CD4-positive, alpha-beta memory T cell (primary cell): ENCODE measurements around the gene ZKSCAN4. TPM values are rescaled to one million over a fixed set of nuclear protein-coding genes. Genes with fewer than 3 reads are reported as not detected.
A peak's percentile ranks its signal among the peaks of the same experiment; 100 is the strongest.

ENCODE experiments used
- CTCF ChIA-PET: fragments of 350-600 bp; sonication (Branson Sonifier 250); formaldehyde crosslinking; loops from one replicate; lab custom pipeline; 2021; ENCODE audit warnings: inconsistent platforms; ENCODE audit not compliant: partially characterized antibody; lab: Charles Lee
- POLR2A ChIA-PET: fragments of 350-600 bp; sonication (Branson Sonifier 250); formaldehyde crosslinking; loops from one replicate; lab custom pipeline; 2021; ENCODE audit not compliant: partially characterized antibody; lab: Charles Lee
- DNase-seq, 5 donors: peaks; one replicate each; pipeline versions ENCODE4 v3.0.0 to v3.0.0-alpha.2; 2020 to 2022; ENCODE audit warnings: mixed read lengths in 1 of 5
- H3K27ac ChIP-seq: one replicate; pipeline ENCODE4 v1.7.0; 2013; ENCODE audit warnings: low read depth, low read length
- H3K27me3 ChIP-seq: 2 replicates; pipeline ENCODE4 v1.7.0; 2013; ENCODE audit warnings: mild to moderate bottlenecking, low read length, moderate library complexity; ENCODE audit not compliant: insufficient read depth
- H3K36me3 ChIP-seq: 2 replicates; pipeline ENCODE4 v1.7.0; 2013; ENCODE audit warnings: mild to moderate bottlenecking, low read length, moderate library complexity; ENCODE audit not compliant: insufficient read depth
- H3K4me1 ChIP-seq: 2 replicates; pipeline ENCODE4 v1.7.0; 2013; ENCODE audit warnings: mild to moderate bottlenecking, low read length, moderate library complexity; ENCODE audit not compliant: insufficient read depth
- H3K4me3 ChIP-seq, 2 donors: one replicate each; pipeline ENCODE4 v1.7.0; 2013; ENCODE audit warnings: low read length in 2 of 2, mild to moderate bottlenecking in 1 of 2
- H3K9me3 ChIP-seq, 2 donors: one replicate each; pipeline ENCODE4 v1.7.0; 2013; ENCODE audit warnings: low read length in 2 of 2, control low read depth in 1 of 2; ENCODE audit not compliant: control insufficient read depth in 1 of 2
- H3K27ac Mint-ChIP-seq, 7 donors: one replicate each; pipeline ENCODE4 v1.8.0; 2020 to 2021; ENCODE audit warnings: mixed read lengths in 7 of 7, mild to moderate bottlenecking in 6 of 7, inconsistent platforms in 3 of 7, moderate library complexity in 3 of 7
- H3K27me3 Mint-ChIP-seq, 2 donors: one replicate each; pipeline ENCODE4 v1.8.0; 2020 to 2021; ENCODE audit warnings: mixed read lengths in 2 of 2
- H3K36me3 Mint-ChIP-seq, 2 donors: one replicate each; pipeline ENCODE4 v1.8.0; 2020 to 2021; ENCODE audit warnings: mixed read lengths in 2 of 2, inconsistent platforms in 1 of 2, mild to moderate bottlenecking in 1 of 2
- H3K4me1 Mint-ChIP-seq, 4 donors: one replicate each; pipeline ENCODE4 v1.8.0; 2020 to 2021; ENCODE audit warnings: mixed read lengths in 4 of 4, mild to moderate bottlenecking in 1 of 4
- H3K4me3 Mint-ChIP-seq, 8 donors: one replicate each; pipeline ENCODE4 v1.8.0; 2020 to 2021; ENCODE audit warnings: mixed read lengths in 8 of 8, mild to moderate bottlenecking in 7 of 8, moderate library complexity in 6 of 8, inconsistent platforms in 3 of 8
- H3K9me3 Mint-ChIP-seq, 8 donors: one replicate each; pipeline ENCODE4 v1.8.0; 2020 to 2021; ENCODE audit warnings: mixed read lengths in 8 of 8, mild to moderate bottlenecking in 5 of 8, inconsistent platforms in 3 of 8, moderate library complexity in 1 of 8
- intact Hi-C: fragments of 100-400 bp; cut with micrococcal nuclease; formaldehyde crosslinking; loops from one replicate; pipeline ENCODE4 v1.15.1; 2023
- polyA plus RNA-seq, 2 donors: library from polyadenylated mRNA; unstranded; fragments of 300-500 nt; fragmentation: Illumina TruSeq; gene quantifications; one replicate each; pipeline ENCODE4 v1.2.3, GENCODE V29; 2021
- total RNA-seq, 2 experiments: library from RNA; stranded (reverse); gene quantifications; one replicate each; pipeline ENCODE4 v1.2.3, GENCODE V29; 2021

Gene ZKSCAN4
- total and polyA plus RNA-seq, 4 experiments from 2014 or later: 2.4 to 11.1 (median 7.5) TPM

GRCh38 chr6:28218312-28219248, 33.5 kb downstream of the ZKSCAN4 start:
- intact Hi-C loops: no loop called here
- CTCF ChIA-PET: no interaction called here
- H3K27ac ChIP-seq: no peak overlapping the region

GRCh38 chr6:28217890-28218289, 34.2 kb downstream of the ZKSCAN4 start:
- peak overlapping the region in 5 of 8 donors; percentile 14 to 65 (median 39) for H3K4me3 Mint-ChIP-seq
- H3K36me3 ChIP-seq: no peaks in the 10 kb centered on the region
- peaks cover 52 to 72% of the 10 kb centered on the region in 2 donors for H3K27me3 Mint-ChIP-seq
- no peaks in the 10 kb centered on the region for H3K36me3 Mint-ChIP-seq
- no peaks in the 10 kb centered on the region for H3K9me3 ChIP-seq
- H3K4me1 ChIP-seq: peaks cover 1% of the 10 kb centered on the region
- H3K4me3 ChIP-seq: no peak overlapping the region
- peaks cover 0 to 6% (median under 1%) of the 10 kb centered on the region in 8 donors for H3K9me3 Mint-ChIP-seq
- intact Hi-C loops: no loop called here
- no peak overlapping the region for H3K27ac ChIP-seq
- peaks cover 20% of the 10 kb centered on the region for H3K27me3 ChIP-seq
- H3K27ac Mint-ChIP-seq: no peak overlapping the region
- peaks cover 0 to 8% (median 3%) of the 10 kb centered on the region in 4 donors for H3K4me1 Mint-ChIP-seq
- CTCF ChIA-PET: no interaction called here
- POLR2A ChIA-PET: interaction anchor here (1.7 kb wide), 1 partner anchor 76 kb away, joined by 3 read pairs; the partner anchor contains the start of gene ZKSCAN8
- no peak for DNase-seq

More at GRCh38 chr6:28218312-28219248, 33.5 kb downstream of the ZKSCAN4 start:
- H3K27me3 ChIP-seq: peaks cover 18% of the 10 kb centered on the region
- no peaks in the 10 kb centered on the region for H3K36me3 ChIP-seq
- H3K9me3 ChIP-seq: no peaks in the 10 kb centered on the region
- peaks cover 55 to 71% of the 10 kb centered on the region in 2 donors for H3K27me3 Mint-ChIP-seq
- H3K4me1 ChIP-seq: no peaks in the 10 kb centered on the region
- H3K4me3 Mint-ChIP-seq: peak overlapping the region; percentile 70 to 83 (median 74)
- DNase-seq: no peak
- H3K36me3 Mint-ChIP-seq: no peaks in the 10 kb centered on the region
- H3K9me3 Mint-ChIP-seq: peaks cover 0 to 6% (median under 1%) of the 10 kb centered on the region in 8 donors
- POLR2A ChIA-PET: interaction anchor here (1.7 kb wide), 1 partner anchor 77 kb away, joined by 3 read pairs; the partner anchor contains the start of gene ZKSCAN8
- no peak overlapping the region for H3K27ac Mint-ChIP-seq
- peaks cover 0 to 4% (median under 1%) of the 10 kb centered on the region in 4 donors for H3K4me1 Mint-ChIP-seq
- H3K4me3 ChIP-seq: peak overlapping the region in 1 of 2 donors; percentile 25

- peaks cover 34% of the 10 kb centered on the region for H3K27me3 ChIP-seq
- intact Hi-C loops: no loop called here
- no peaks in the 10 kb centered on the region for H3K36me3 Mint-ChIP-seq
- H3K4me1 Mint-ChIP-seq: peaks cover 6 to 21% (median 14%) of the 10 kb centered on the region in 4 donors
- peaks cover 0 to 4% (median 3%) of the 10 kb centered on the region in 8 donors for H3K9me3 Mint-ChIP-seq
- peaks cover 52 to 74% of the 10 kb centered on the region in 2 donors for H3K27me3 Mint-ChIP-seq
- H3K4me3 Mint-ChIP-seq: no peak overlapping the region
- POLR2A ChIA-PET: no interaction called here
- H3K4me3 ChIP-seq: no peak overlapping the region
- no peaks in the 10 kb centered on the region for H3K9me3 ChIP-seq
- H3K36me3 ChIP-seq: no peaks in the 10 kb centered on the region
- peaks cover 15% of the 10 kb centered on the region for H3K4me1 ChIP-seq
- H3K27ac Mint-ChIP-seq: no peak overlapping the region
- no peak overlapping the region for H3K27ac ChIP-seq
- CTCF ChIA-PET: no interaction called here
- DNase-seq: no peak
Observed at GRCh38 chr6:28215425-28215824, 36.6 kb downstream of the ZKSCAN4 start.

- H3K36me3 Mint-ChIP-seq: peaks cover 0 to 3% of the 10 kb centered on the region in 2 donors
- H3K4me3 Mint-ChIP-seq: no peak overlapping the region
- peaks cover 55% of the 10 kb centered on the region for H3K27me3 ChIP-seq
- POLR2A ChIA-PET: no interaction called here
- no peaks in the 10 kb centered on the region for H3K36me3 ChIP-seq
- H3K4me3 ChIP-seq: no peak overlapping the region
- peaks cover 0 to 16% (median 6%) of the 10 kb centered on the region in 8 donors for H3K9me3 Mint-ChIP-seq
- CTCF ChIA-PET: interaction anchor here (1.7 kb wide), 1 partner anchor 12 kb away, joined by 3 read pairs; no protein-coding TSS in a partner anchor
- no peak overlapping the region for H3K27ac Mint-ChIP-seq
- H3K27me3 Mint-ChIP-seq: peaks cover 62 to 75% of the 10 kb centered on the region in 2 donors
- intact Hi-C loops: no loop called here
- DNase-seq: no peak
- no peaks in the 10 kb centered on the region for H3K9me3 ChIP-seq
- H3K4me1 Mint-ChIP-seq: peaks cover 6 to 21% (median 16%) of the 10 kb centered on the region in 4 donors
- H3K27ac ChIP-seq: no peak overlapping the region
- peaks cover 16% of the 10 kb centered on the region for H3K4me1 ChIP-seq
Observed at GRCh38 chr6:28213213-28213523, 38.9 kb downstream of the ZKSCAN4 start.

GRCh38 chr6:28212510-28213212, 39.4 kb downstream of the ZKSCAN4 start:
- peak overlapping the region in 5 of 8 donors; percentile 35 to 67 (median 47) for H3K4me3 Mint-ChIP-seq
- H3K27me3 ChIP-seq: peaks cover 60% of the 10 kb centered on the region
- no peak overlapping the region for H3K27ac ChIP-seq
- ChIA-PET POLR2A (no interaction called here), CTCF (no interaction called here)
- H3K27ac Mint-ChIP-seq: no peak overlapping the region
- H3K9me3 Mint-ChIP-seq: peaks cover 0 to 18% (median 9%) of the 10 kb centered on the region in 8 donors
- peaks cover 6 to 26% (median 21%) of the 10 kb centered on the region in 4 donors for H3K4me1 Mint-ChIP-seq
- H3K27me3 Mint-ChIP-seq: peaks cover 64 to 75% of the 10 kb centered on the region in 2 donors
- no peaks in the 10 kb centered on the region for H3K9me3 ChIP-seq
- H3K36me3 Mint-ChIP-seq: peaks cover 0 to 3% of the 10 kb centered on the region in 2 donors
- peaks cover 21% of the 10 kb centered on the region for H3K4me1 ChIP-seq
- intact Hi-C loops: no loop called here
- DNase-seq: no peak
- no peak overlapping the region for H3K4me3 ChIP-seq
- H3K36me3 ChIP-seq: no peaks in the 10 kb centered on the region

GRCh38 chr6:28211840-28212509, 40.1 kb downstream of the ZKSCAN4 start:
- Histone ChIP-seq H3K9me3 (no peaks in the 10 kb centered on the region), H3K4me1 (peaks cover 25% of the 10 kb centered on the region), H3K27ac (no peak overlapping the region), H3K4me3 (no peak overlapping the region), H3K36me3 (no peaks in the 10 kb centered on the region), H3K27me3 (peaks cover 66% of the 10 kb centered on the region)
- Mint-ChIP-seq H3K4me3 (peak overlapping the region in 5 of 8 donors; percentile 35 to 67 (median 47)), H3K9me3 (peaks cover 0 to 24% (median 15%) of the 10 kb centered on the region in 8 donors), H3K27me3 (peaks cover 68 to 75% of the 10 kb centered on the region in 2 donors), H3K4me1 (peaks cover 11 to 31% (median 24%) of the 10 kb centered on the region in 4 donors), H3K36me3 (peaks cover 0 to 3% of the 10 kb centered on the region in 2 donors), H3K27ac (no peak overlapping the region)
- ChIA-PET CTCF (no interaction called here), POLR2A (no interaction called here)
- intact Hi-C loops: no loop called here
- DNase-seq: no peak
